IMR-90 (cell line): ENCODE results near the gene SDCCAG8. TPM values are rescaled to one million over a fixed set of nuclear protein-coding genes. Genes with fewer than 3 reads are reported as not detected.

Experiments
- ATAC-seq: fragments of 200-7000 bp; cut with Tn5 transposase; 2 replicates; pipeline ENCODE4 v1.9.1; 2020; ENCODE audit warnings: low read depth, mild to moderate bottlenecking, moderate library complexity
- BruUV-seq: library from RNA; stranded (reverse); fragments of 400-500 nt; replicated peaks from 2 replicates; lab custom pipeline; 2021; lab: Mats Ljungman, UMichigan
- CTCF ChIA-PET: fragments of 300-600 bp; formaldehyde crosslinking; extraction: SDS; loops from one replicate; lab custom pipeline; 2021; ENCODE audit warnings: antibody characterized with exemption; lab: Yijun Ruan, JAX
- POLR2A ChIA-PET: fragments of 300-600 bp; sonication (Branson Sonifier 250); formaldehyde crosslinking; loops from one replicate; lab custom pipeline; 2022; ENCODE audit warnings: antibody characterized with exemption; ENCODE audit not compliant: unreplicated experiment; lab: Charles Lee
- DNase-seq: peaks from one replicate; pipeline ENCODE4 v3.0.0; 2013
- H2AFZ ChIP-seq: replicated peaks from 2 replicates; pipeline ENCODE3; 2013; ENCODE audit warnings: low read length, mild to moderate bottlenecking; ENCODE audit not compliant: poor library complexity
- H2AK5ac ChIP-seq: 2 replicates; pipeline ENCODE4 v1.6.1; 2013; ENCODE audit warnings: low read depth, low read length, inconsistent platforms
- H2AK9ac ChIP-seq: replicated peaks from 2 replicates; pipeline ENCODE3; 2013; ENCODE audit warnings: mild to moderate bottlenecking, low read depth, low read length, moderate library complexity; ENCODE audit not compliant: poor library complexity
- H2BK120ac ChIP-seq: 2 replicates; pipeline ENCODE4 v1.6.1; 2013; ENCODE audit warnings: low read depth, low read length, inconsistent platforms
- H2BK15ac ChIP-seq: 3 replicates; pipeline ENCODE4 v1.6.1; 2013; ENCODE audit warnings: low read depth, low read length, inconsistent platforms
- H2BK20ac ChIP-seq: 2 replicates; pipeline ENCODE4 v1.6.1; 2013; ENCODE audit warnings: low read depth, mild to moderate bottlenecking, inconsistent platforms, low read length, moderate library complexity
- H2BK5ac ChIP-seq: 2 replicates; pipeline ENCODE4 v1.6.1; 2013; ENCODE audit warnings: mild to moderate bottlenecking, low read depth, low read length, inconsistent platforms; ENCODE audit not compliant: poor library complexity, severe bottlenecking
- H3K14ac ChIP-seq: replicated peaks from 2 replicates; pipeline ENCODE4 v1.6.1; 2013; ENCODE audit warnings: low read depth, low read length, inconsistent platforms
- H3K18ac ChIP-seq: 2 replicates; pipeline ENCODE4 v1.6.1; 2013; ENCODE audit warnings: low read depth, low read length, control low read depth
- H3K23ac ChIP-seq: 2 replicates; pipeline ENCODE4 v1.6.1; 2013; ENCODE audit warnings: low read depth, low read length, inconsistent platforms
- H3K27ac ChIP-seq: 2 replicates; pipeline ENCODE4 v1.5.1; 2013; ENCODE audit warnings: mild to moderate bottlenecking, control low read depth, low read length; ENCODE audit not compliant: insufficient read depth
- H3K27me3 ChIP-seq: 2 replicates; pipeline ENCODE4 v1.6.1; 2013; ENCODE audit warnings: low read length; ENCODE audit not compliant: control insufficient read depth, insufficient read depth
- H3K36me3 ChIP-seq: 2 replicates; pipeline ENCODE4 v1.6.1; 2013; ENCODE audit warnings: low read length, mixed read lengths; ENCODE audit not compliant: control insufficient read depth, insufficient read depth
- H3K4ac ChIP-seq: 2 replicates; pipeline ENCODE4 v1.6.1; 2013; ENCODE audit warnings: low read depth, low read length, inconsistent platforms
- H3K4me1 ChIP-seq: 2 replicates; pipeline ENCODE4 v1.6.1; 2013; ENCODE audit warnings: low read length, mixed read lengths; ENCODE audit not compliant: control insufficient read depth, insufficient read depth
- H3K4me2 ChIP-seq: 2 replicates; pipeline ENCODE4 v1.6.1; 2013; ENCODE audit warnings: low read depth, mild to moderate bottlenecking, control low read depth, low read length, moderate library complexity
- H3K4me3 ChIP-seq: 2 replicates; pipeline ENCODE4 v1.5.1; 2013; ENCODE audit warnings: low read depth, mild to moderate bottlenecking, control low read depth, low read length, moderate library complexity; ENCODE audit not compliant: insufficient read depth
- H3K56ac ChIP-seq: 2 replicates; pipeline ENCODE4 v1.6.1; 2013; ENCODE audit warnings: low read length, inconsistent platforms; ENCODE audit not compliant: insufficient read depth; ENCODE audit errors: extremely low read depth
- H3K79me1 ChIP-seq, 2 experiments: 2 replicates each; pipeline ENCODE4 v1.6.1; 2013; ENCODE audit warnings: low read length in 2 of 2, inconsistent platforms in 1 of 2, low read depth in 1 of 2
- H3K9ac ChIP-seq: 2 replicates; pipeline ENCODE4 v1.6.1; 2013; ENCODE audit warnings: low read depth, low read length, control low read depth
- H3K9me1 ChIP-seq: 2 replicates; pipeline ENCODE4 v1.6.1; 2013; ENCODE audit warnings: low read length, inconsistent platforms; ENCODE audit not compliant: insufficient read depth
- H3K9me3 ChIP-seq: 2 replicates; pipeline ENCODE4 v1.6.1; 2013; ENCODE audit warnings: low read length; ENCODE audit not compliant: control insufficient read depth, insufficient read depth
- H4K20me1 ChIP-seq: 2 replicates; pipeline ENCODE4 v1.6.1; 2013; ENCODE audit warnings: low read length, inconsistent platforms; ENCODE audit not compliant: insufficient read depth
- H4K5ac ChIP-seq: 2 replicates; pipeline ENCODE4 v1.6.1; 2013; ENCODE audit warnings: mild to moderate bottlenecking, low read depth, low read length, control low read depth
- H4K8ac ChIP-seq, 2 experiments: 2 replicates each; pipeline ENCODE4 v1.6.1; 2013; ENCODE audit warnings: low read depth in 2 of 2, low read length in 2 of 2, control low read depth in 1 of 2, inconsistent platforms in 1 of 2
- H4K91ac ChIP-seq: 2 replicates; pipeline ENCODE4 v1.6.1; 2013; ENCODE audit warnings: low read depth, low read length, inconsistent platforms; ENCODE audit not compliant: insufficient read depth
- MAFK ChIP-seq: IDR thresholded peaks from 2 replicates; pipeline ENCODE4 v1.6.1; 2012; ENCODE audit warnings: low read depth, low read length, improper control_type of control experiment
- MXI1 ChIP-seq: IDR thresholded peaks from 2 replicates; pipeline ENCODE4 v1.6.1; 2012; ENCODE audit warnings: low read depth, mild to moderate bottlenecking, low read length, moderate library complexity, borderline replicate concordance
- NFE2L2 ChIP-seq: fragments of 150-350 bp; IDR thresholded peaks from 2 replicates; pipeline ENCODE4 v1.6.1; 2016; ENCODE audit warnings: low read depth, mild to moderate bottlenecking, low read length
- POLR2A ChIP-seq: IDR thresholded peaks from 2 replicates; pipeline ENCODE4 v1.6.1; 2012; ENCODE audit warnings: mild to moderate bottlenecking, low read depth, low read length
- RAD21 ChIP-seq: IDR thresholded peaks from 2 replicates; pipeline ENCODE4 v1.6.1; 2012; ENCODE audit warnings: low read length, improper control_type of control experiment
- RFX5 ChIP-seq: IDR thresholded peaks from 2 replicates; pipeline ENCODE4 v1.8.0; 2012; ENCODE audit warnings: low read depth, mild to moderate bottlenecking, low read length, moderate library complexity
- SMC3 ChIP-seq: fragments of 150-350 bp; IDR thresholded peaks from 2 replicates; pipeline ENCODE4 v1.6.1; 2016; ENCODE audit warnings: low read depth, mild to moderate bottlenecking, antibody characterized with exemption, low read length, moderate library complexity
- WGBS, 2 experiments: methylation state at CpG; one replicate each; pipeline versions ENCODE4 v1.1.5 to v1.1.7; 2013; ENCODE audit warnings: missing lambda C conversion rate in 2 of 2; ENCODE audit not compliant: insufficient read length in 1 of 2; ENCODE audit errors: extremely low coverage in 2 of 2; 5-methylcytosine and 5-hydroxymethylcytosine counted together
- dilution Hi-C: fragments of 300-500 bp; cut with HindIII; formaldehyde crosslinking; loops from one replicate; pipeline ENCODE4 v1.14.3; 2018; ENCODE audit warnings: low sequenced_read_pairs; ENCODE audit not compliant: unreplicated experiment
- in situ Hi-C: fragments of 300-500 bp; cut with MboI; formaldehyde crosslinking; loops from 3 replicates; pipeline ENCODE4 v1.14.3; 2019; ENCODE audit warnings: low sequenced_read_pairs, inconsistent platforms, mixed read lengths
- intact Hi-C: fragments of 100-400 bp; cut with micrococcal nuclease; formaldehyde crosslinking; loops from 2 replicates; pipeline ENCODE4 v1.10.0; 2022
- polyA plus RNA-seq, 3 experiments: library from polyadenylated mRNA; depleted of rRNA; stranded (reverse); fragments of >200 nt; gene quantifications; 2 replicates each; pipeline ENCODE4 v1.2.3, GENCODE V29; 2012; ENCODE audit warnings: low replicate concordance in 1 of 3
- total RNA-seq: library from RNA; depleted of rRNA; stranded (reverse); fragments of >200 nt; gene quantifications from 2 replicates; pipeline ENCODE4 v1.2.3, GENCODE V29; 2012
- TF ChIP-seq, protein P1 (sequence below): fragments of 150-350 bp; IDR thresholded peaks from 2 replicates; pipeline ENCODE4 v1.6.1; 2017; ENCODE audit warnings: mild to moderate bottlenecking, antibody characterized with exemption, low read length, low read depth

Gene SDCCAG8
- total and polyA plus RNA-seq, 2 of the 4 experiments (the other 2 are of a cell fraction) = 25.2 to 46.8 TPM

- TF ChIP-seq MXI1 (no peak), POLR2A (no peak), NFE2L2 (no peak), SMC3 (no peak), RFX5 (no peak), MAFK (no peak), RAD21 (no peak)
- TF ChIP-seq, protein P1, sequence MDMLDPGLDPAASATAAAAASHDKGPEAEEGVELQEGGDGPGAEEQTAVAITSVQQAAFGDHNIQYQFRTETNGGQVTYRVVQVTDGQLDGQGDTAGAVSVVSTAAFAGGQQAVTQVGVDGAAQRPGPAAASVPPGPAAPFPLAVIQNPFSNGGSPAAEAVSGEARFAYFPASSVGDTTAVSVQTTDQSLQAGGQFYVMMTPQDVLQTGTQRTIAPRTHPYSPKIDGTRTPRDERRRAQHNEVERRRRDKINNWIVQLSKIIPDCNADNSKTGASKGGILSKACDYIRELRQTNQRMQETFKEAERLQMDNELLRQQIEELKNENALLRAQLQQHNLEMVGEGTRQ = no peak
- H3K36me3 ChIP-seq = peaks cover 8% of the 10 kb centered on the region
- no peak overlapping the region for H3K9ac ChIP-seq
- H3K23ac ChIP-seq = no peak overlapping the region
- H4K91ac ChIP-seq = no peak overlapping the region
- H2BK120ac ChIP-seq = no peak overlapping the region
- H3K79me1 ChIP-seq = peaks cover 7 to 28% of the 10 kb centered on the region in 2 experiments; a peak in 3 of 4 replicates
- in situ Hi-C loops = no loop called here
- H2AK5ac ChIP-seq = no peak overlapping the region
- H4K20me1 ChIP-seq = peaks cover 55% of the 10 kb centered on the region
- H3K9me1 ChIP-seq = no peaks in the 10 kb centered on the region
- intact Hi-C loops = no loop called here
- no peak overlapping the region for H3K4ac ChIP-seq
- H3K18ac ChIP-seq = no peak overlapping the region
- H3K4me2 ChIP-seq = peak overlapping the region; percentile 42; the same call in 1 of the 2 replicates
- dilution Hi-C loops = no loop called here
- H3K4me1 ChIP-seq = peaks cover 5% of the 10 kb centered on the region
- H2BK5ac ChIP-seq = peak overlapping the region; percentile 15
- H4K8ac ChIP-seq = no peak overlapping the region
- H3K27ac ChIP-seq = peak overlapping the region; percentile 37; the same call in 1 of the 2 replicates
- CTCF ChIA-PET = interaction anchor here (0.6 to 0.7 kb wide), 2 partner anchors 875 to 1599 kb away, joined by 4 to 5 read pairs; no protein-coding TSS in a partner anchor
- no peaks in the 10 kb centered on the region for H3K27me3 ChIP-seq
- DNase-seq = peak; percentile 79
- H4K5ac ChIP-seq = no peak overlapping the region
- no peak overlapping the region for H2BK15ac ChIP-seq
- POLR2A ChIA-PET = interaction anchor here (1.4 kb wide), 1 partner anchor 20 kb away, joined by 3 read pairs; the partner anchor contains the start of genes CEP170 and SDCCAG8
- no peak overlapping the region for H2AK9ac ChIP-seq
- ATAC-seq = no peak
- WGBS, 2 experiments = no CpG with 5 or more reads among the region's 4 CpGs
- H2AFZ ChIP-seq = no peak overlapping the region
- H3K14ac ChIP-seq = no peak overlapping the region
- BruUV-seq = no TSS peak
- no peak overlapping the region for H3K56ac ChIP-seq
- H3K9me3 ChIP-seq = peaks cover 11% of the 10 kb centered on the region
- no peak overlapping the region for H3K4me3 ChIP-seq
- H2BK20ac ChIP-seq = no peak overlapping the region
Observed at GRCh38 chr1:243234978-243235647, 20.7 kb upstream of the SDCCAG8 start.
